GM19023 (cell line): Measurements from ENCODE around the gene CENPQ.

ENCODE experiments used
- ATAC-seq: cut with Tn5 transposase; IDR thresholded peaks from one replicate; pipeline ENCODE4 v1.9.1; 2021; ENCODE audit warnings: mild to moderate bottlenecking, moderate library complexity; ENCODE audit not compliant: unreplicated experiment

CENPQ gene

GRCh38 chr6:49539102-49539501 lies 75.9 kb downstream of the CENPQ start:
- no peak for ATAC-seq

DNA sequence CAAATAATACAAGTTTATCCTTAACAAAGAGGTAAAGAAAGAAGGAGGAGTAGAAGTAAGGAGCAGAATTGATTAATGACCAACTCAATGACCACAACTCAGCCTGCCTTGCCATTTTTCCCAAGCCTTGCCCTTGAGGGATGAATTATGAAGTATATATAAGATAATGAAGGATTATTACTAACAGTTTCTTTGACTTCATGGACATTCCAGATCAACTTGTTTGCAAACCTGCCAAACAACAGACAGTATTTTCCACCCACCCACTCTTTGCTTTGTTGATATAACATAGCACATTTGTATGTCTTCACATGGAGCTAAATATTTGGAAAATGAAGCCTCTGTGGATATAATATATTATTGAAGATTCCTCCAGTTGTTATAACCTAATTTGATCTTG lies 77.4 kb downstream of the CENPQ start:
- ATAC-seq = no peak

GRCh38 chr6:49541210-49541724 lies 78.1 kb downstream of the CENPQ start:
- ATAC-seq = no peak

GRCh38 chr6:49541936-49542335 lies 78.8 kb downstream of the CENPQ start:
- ATAC-seq = no peak
